HEK293 (cell line): ENCODE results near the gene PRDM5.

Experiments
- HIC1 ChIP-seq: fragments of 450-650 bp; formaldehyde crosslinking; IDR thresholded peaks from 2 replicates; pipeline ENCODE4 v1.5.1; 2016; ENCODE audit warnings: missing biosample characterization, missing genetic modification characterization
- KLF7 ChIP-seq: fragments of 450-650 bp; formaldehyde crosslinking; IDR thresholded peaks from 2 replicates; pipeline ENCODE4 v1.5.1; 2016; ENCODE audit warnings: missing biosample characterization, missing genetic modification characterization, borderline replicate concordance
- PRDM1 ChIP-seq: fragments of 450-650 bp; formaldehyde crosslinking; IDR thresholded peaks from 2 replicates; pipeline ENCODE4; 2016; ENCODE audit warnings: missing biosample characterization, missing genetic modification characterization
- REPIN1 ChIP-seq: fragments of 450-650 bp; formaldehyde crosslinking; IDR thresholded peaks from 2 replicates; pipeline ENCODE4 v1.5.1; 2017; ENCODE audit warnings: missing biosample characterization, missing genetic modification characterization, low read depth
- SCRT1 ChIP-seq: fragments of 450-650 bp; formaldehyde crosslinking; IDR thresholded peaks from 2 replicates; pipeline ENCODE4 v1.5.1; 2016; ENCODE audit warnings: missing biosample characterization, missing genetic modification characterization, borderline replicate concordance
- SP2 ChIP-seq: fragments of 450-650 bp; formaldehyde crosslinking; IDR thresholded peaks from 2 replicates; pipeline ENCODE4 v1.5.1; 2016; ENCODE audit warnings: missing biosample characterization, missing genetic modification characterization
- TRIM28 ChIP-seq: IDR thresholded peaks from 2 replicates; pipeline ENCODE4 v1.6.1; 2011; ENCODE audit warnings: low read length, control low read depth, borderline replicate concordance
- ZBTB1 ChIP-seq: fragments of 450-650 bp; formaldehyde crosslinking; IDR thresholded peaks from 2 replicates; pipeline ENCODE4 v1.5.1; 2016; ENCODE audit warnings: missing biosample characterization, missing genetic modification characterization
- ZBTB6 ChIP-seq: fragments of 450-650 bp; formaldehyde crosslinking; IDR thresholded peaks from 2 replicates; pipeline ENCODE4 v1.5.1; 2017; ENCODE audit warnings: missing biosample characterization, missing genetic modification characterization
- ZFHX2 ChIP-seq: fragments of 450-650 bp; formaldehyde crosslinking; conservative IDR thresholded peaks from 2 replicates; pipeline ENCODE4 v1.5.1; 2016; ENCODE audit warnings: missing biosample characterization, missing genetic modification characterization
- ZNF112 ChIP-seq: fragments of 450-650 bp; formaldehyde crosslinking; IDR thresholded peaks from 2 replicates; pipeline ENCODE4 v1.5.0; 2017; ENCODE audit warnings: missing biosample characterization, missing genetic modification characterization
- ZNF18 ChIP-seq: fragments of 450-650 bp; formaldehyde crosslinking; IDR thresholded peaks from 2 replicates; pipeline ENCODE4 v1.5.1; 2016; ENCODE audit warnings: missing biosample characterization, missing genetic modification characterization
- ZNF239 ChIP-seq: fragments of 450-650 bp; formaldehyde crosslinking; IDR thresholded peaks from 2 replicates; pipeline ENCODE4 v1.5.1; 2016; ENCODE audit warnings: missing biosample characterization, missing genetic modification characterization
- ZNF280C ChIP-seq: fragments of 450-650 bp; formaldehyde crosslinking; IDR thresholded peaks from 2 replicates; pipeline ENCODE4 v1.5.1; 2016; ENCODE audit warnings: missing biosample characterization, missing genetic modification characterization
- ZNF341 ChIP-seq: fragments of 450-650 bp; formaldehyde crosslinking; IDR thresholded peaks from 2 replicates; pipeline ENCODE4; 2016; ENCODE audit warnings: low read depth, missing biosample characterization, missing genetic modification characterization
- ZNF394 ChIP-seq: fragments of 450-650 bp; formaldehyde crosslinking; IDR thresholded peaks from 2 replicates; pipeline ENCODE4 v1.5.1; 2016; ENCODE audit warnings: missing biosample characterization, missing genetic modification characterization, mild to moderate bottlenecking, moderate library complexity, borderline replicate concordance
- ZNF558 ChIP-seq: fragments of 450-650 bp; formaldehyde crosslinking; IDR thresholded peaks from 2 replicates; pipeline ENCODE4 v1.5.1; 2016; ENCODE audit warnings: missing biosample characterization, missing genetic modification characterization
- ZNF561 ChIP-seq: fragments of 450-650 bp; IDR thresholded peaks from 2 replicates; pipeline ENCODE4 v1.5.1; 2018; ENCODE audit warnings: missing biosample characterization, missing genetic modification characterization, borderline replicate concordance
- ZNF621 ChIP-seq: fragments of 450-650 bp; formaldehyde crosslinking; IDR thresholded peaks from 2 replicates; pipeline ENCODE4 v1.5.1; 2017; ENCODE audit warnings: missing biosample characterization, missing genetic modification characterization
- ZNF626 ChIP-seq: fragments of 450-650 bp; sonication (Bioruptor Pico); formaldehyde crosslinking; IDR thresholded peaks from 2 replicates; pipeline ENCODE4 v1.5.1; 2018; ENCODE audit warnings: missing biosample characterization, missing genetic modification characterization, inconsistent platforms
- ZNF768 ChIP-seq: fragments of 450-650 bp; formaldehyde crosslinking; IDR thresholded peaks from 2 replicates; pipeline ENCODE4 v1.5.1; 2018; ENCODE audit warnings: missing biosample characterization, mild to moderate bottlenecking, missing genetic modification characterization
- ZNF837 ChIP-seq: fragments of 450-650 bp; formaldehyde crosslinking; IDR thresholded peaks from 2 replicates; pipeline ENCODE4 v1.5.1; 2016; ENCODE audit warnings: missing biosample characterization, missing genetic modification characterization
- ZNF843 ChIP-seq: fragments of 450-650 bp; formaldehyde crosslinking; IDR thresholded peaks from 2 replicates; pipeline ENCODE4 v1.5.1; 2016; ENCODE audit warnings: missing biosample characterization, missing genetic modification characterization
- ZSCAN18 ChIP-seq: fragments of 450-650 bp; formaldehyde crosslinking; IDR thresholded peaks from 2 replicates; pipeline ENCODE4 v1.5.1; 2016; ENCODE audit warnings: missing biosample characterization, missing genetic modification characterization
- ZXDB ChIP-seq: fragments of 450-650 bp; formaldehyde crosslinking; IDR thresholded peaks from 2 replicates; pipeline ENCODE4 v1.5.1; 2016; ENCODE audit warnings: missing biosample characterization, missing genetic modification characterization
- TF ChIP-seq, protein P1 (sequence below): fragments of 450-650 bp; formaldehyde crosslinking; IDR thresholded peaks from 2 replicates; pipeline ENCODE4 v1.5.1; 2016; ENCODE audit warnings: missing biosample characterization, missing genetic modification characterization
- TF ChIP-seq, protein P2 (sequence below): fragments of 450-650 bp; formaldehyde crosslinking; IDR thresholded peaks from 2 replicates; pipeline ENCODE4 v1.5.1; 2017; ENCODE audit warnings: missing biosample characterization, missing genetic modification characterization

Gene PRDM5

DNA sequence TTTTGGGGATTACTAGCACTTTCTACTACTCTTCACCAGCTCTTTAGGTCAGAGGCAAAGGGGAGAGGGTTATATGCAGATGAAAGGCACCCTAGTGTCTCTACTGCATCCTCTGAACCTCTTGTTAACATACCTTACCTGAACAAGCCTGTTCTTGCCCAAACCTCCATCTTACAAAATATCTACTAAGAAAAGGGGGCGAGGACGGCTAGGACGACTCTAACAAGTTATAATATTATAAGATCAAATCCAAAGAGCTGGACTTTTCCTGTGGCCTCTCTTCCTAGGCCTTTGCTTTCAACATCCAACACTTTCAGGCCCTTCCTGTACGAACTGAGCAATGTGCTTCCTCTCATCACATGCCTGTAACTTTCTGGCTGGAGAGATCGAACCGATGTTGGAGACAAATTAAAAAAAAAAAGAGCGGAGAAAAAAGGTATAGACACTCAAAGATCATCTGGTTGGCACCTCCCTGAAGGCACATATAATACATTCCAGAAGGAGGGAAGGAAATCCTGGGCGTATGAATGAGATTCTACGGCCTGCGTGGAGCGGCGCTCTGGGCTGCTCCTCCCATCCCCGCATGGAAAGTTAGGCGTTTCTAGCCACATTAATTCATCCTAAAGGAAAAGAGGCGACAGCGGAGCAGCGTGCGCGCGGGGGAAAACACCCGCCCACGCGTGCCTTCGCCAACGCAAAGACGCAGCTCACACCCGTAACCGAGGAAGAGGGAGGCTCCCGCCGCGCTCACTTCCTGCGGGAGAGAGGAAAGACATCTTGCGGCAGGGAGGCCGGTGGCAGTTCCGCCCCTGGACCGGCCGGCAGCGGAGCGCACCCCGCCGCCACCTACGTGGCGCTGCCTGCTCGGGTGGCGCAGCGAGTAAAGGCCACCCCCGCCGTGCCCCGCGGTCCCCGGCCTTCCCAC lies 808 bp downstream of the PRDM5 start (continued):
- TF ChIP-seq KLF7 (tag by site-specific recombination) (0 out of 2 replicates have a peak, but pooled peaks have one; percentile 17), REPIN1 (tag by site-specific recombination) (no peak), ZNF626 (no peak), ZNF18 (tag by site-specific recombination) (no peak), ZNF341 (peak; percentile 29; the same call in 1 of the 2 replicates), SCRT1 (tag by site-specific recombination) (no peak), ZNF621 (tag by site-specific recombination) (no peak), ZNF837 (tag by site-specific recombination) (no peak), ZNF112 (tag by site-specific recombination) (no peak), SP2 (tag by site-specific recombination) (peak; percentile 77), ZBTB6 (tag by site-specific recombination) (no peak), ZXDB (tag by site-specific recombination) (peak; percentile 55; the same call in 1 of the 2 replicates), ZFHX2 (tag by site-specific recombination) (peak; percentile 96), ZNF843 (tag by site-specific recombination) (0 out of 2 replicates have a peak, but pooled peaks have one; percentile 23), ZNF239 (no peak), TRIM28 (no peak), ZNF394 (tag by site-specific recombination) (peak; percentile 62; the same call in 1 of the 2 replicates), ZNF768 (tag by site-specific recombination) (no peak), ZNF561 (tag by site-specific recombination) (no peak), ZNF280C (tag by site-specific recombination) (no peak), HIC1 (tag by site-specific recombination) (no peak), ZNF558 (no peak), ZSCAN18 (tag by site-specific recombination) (no peak), PRDM1 (peak; percentile 51), ZBTB1 (tag by site-specific recombination) (no peak)
- TF ChIP-seq, protein P1, sequence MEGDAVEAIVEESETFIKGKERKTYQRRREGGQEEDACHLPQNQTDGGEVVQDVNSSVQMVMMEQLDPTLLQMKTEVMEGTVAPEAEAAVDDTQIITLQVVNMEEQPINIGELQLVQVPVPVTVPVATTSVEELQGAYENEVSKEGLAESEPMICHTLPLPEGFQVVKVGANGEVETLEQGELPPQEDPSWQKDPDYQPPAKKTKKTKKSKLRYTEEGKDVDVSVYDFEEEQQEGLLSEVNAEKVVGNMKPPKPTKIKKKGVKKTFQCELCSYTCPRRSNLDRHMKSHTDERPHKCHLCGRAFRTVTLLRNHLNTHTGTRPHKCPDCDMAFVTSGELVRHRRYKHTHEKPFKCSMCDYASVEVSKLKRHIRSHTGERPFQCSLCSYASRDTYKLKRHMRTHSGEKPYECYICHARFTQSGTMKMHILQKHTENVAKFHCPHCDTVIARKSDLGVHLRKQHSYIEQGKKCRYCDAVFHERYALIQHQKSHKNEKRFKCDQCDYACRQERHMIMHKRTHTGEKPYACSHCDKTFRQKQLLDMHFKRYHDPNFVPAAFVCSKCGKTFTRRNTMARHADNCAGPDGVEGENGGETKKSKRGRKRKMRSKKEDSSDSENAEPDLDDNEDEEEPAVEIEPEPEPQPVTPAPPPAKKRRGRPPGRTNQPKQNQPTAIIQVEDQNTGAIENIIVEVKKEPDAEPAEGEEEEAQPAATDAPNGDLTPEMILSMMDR (tag by site-specific recombination): peak; percentile 23; the same call in 1 of the 2 replicates
- TF ChIP-seq, protein P2, sequence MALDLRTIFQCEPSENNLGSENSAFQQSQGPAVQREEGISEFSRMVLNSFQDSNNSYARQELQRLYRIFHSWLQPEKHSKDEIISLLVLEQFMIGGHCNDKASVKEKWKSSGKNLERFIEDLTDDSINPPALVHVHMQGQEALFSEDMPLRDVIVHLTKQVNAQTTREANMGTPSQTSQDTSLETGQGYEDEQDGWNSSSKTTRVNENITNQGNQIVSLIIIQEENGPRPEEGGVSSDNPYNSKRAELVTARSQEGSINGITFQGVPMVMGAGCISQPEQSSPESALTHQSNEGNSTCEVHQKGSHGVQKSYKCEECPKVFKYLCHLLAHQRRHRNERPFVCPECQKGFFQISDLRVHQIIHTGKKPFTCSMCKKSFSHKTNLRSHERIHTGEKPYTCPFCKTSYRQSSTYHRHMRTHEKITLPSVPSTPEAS (tag by site-specific recombination): no peak
